HepG2 (cell line): ENCODE data around the gene DDX1. TPM values are rescaled to one million over a fixed set of nuclear protein-coding genes. Genes with fewer than 3 reads are reported as not detected.
"Not testable (repeated sequence)": the region's sequence is repeated elsewhere in the genome, so short reads cannot be mapped to it uniquely, and the experiment has no call there.

Experiments
- ATAC-seq: fragments of 200-7000 bp; cut with Tn5 transposase; 3 replicates; pipeline ENCODE4 v1.9.1; 2020; ENCODE audit warnings: mild to moderate bottlenecking, moderate library complexity
- BruUV-seq: library from RNA; stranded (reverse); fragments of 400-500 nt; replicated peaks from 2 replicates; lab custom pipeline; 2021; lab: Mats Ljungman, UMichigan
- CTCF ChIA-PET: fragments of 300-600 bp; formaldehyde crosslinking; extraction: SDS; loops from one replicate; lab custom pipeline; 2021; ENCODE audit warnings: low total read pairs, inconsistent platforms, low intra/inter-chr PET ratio; lab: Yijun Ruan, JAX
- POLR2A ChIA-PET: fragments of 350-600 bp; sonication (Branson Sonifier 250); formaldehyde crosslinking; loops from one replicate; lab custom pipeline; 2020; ENCODE audit warnings: antibody characterized with exemption, inconsistent platforms; lab: Yijun Ruan, JAX
- DNase-seq: peaks from one replicate; pipeline ENCODE4 v3.0.0-alpha.2; 2015; ENCODE audit warnings: low spot score
- FAIRE-seq: peaks from 3 replicates; lab custom pipeline; 2011; peaks lifted over from hg19 to GRCh38; lab: Jason Lieb, UNC
- H2AFZ ChIP-seq: one replicate; pipeline ENCODE4 v1.6.1; 2011; ENCODE audit warnings: low read length, inconsistent platforms
- H3K27ac ChIP-seq: fragments of 300-600 bp; 3 replicates; pipeline ENCODE4 v1.8.0; 2011; ENCODE audit warnings: mixed run types, mild to moderate bottlenecking, mixed read lengths, low read length, inconsistent platforms; ENCODE audit not compliant: insufficient read depth; ENCODE audit errors: extremely low read length
- H3K27me3 ChIP-seq, 2 experiments: fragments of 200-600 bp in 1 of 2; 2 replicates in 1 of 2; 3 replicates in 1 of 2; pipeline versions ENCODE4 v1.6.0 to v1.8.0; 2011; ENCODE audit warnings: low read length in 2 of 2, mild to moderate bottlenecking in 2 of 2, moderate library complexity in 2 of 2, inconsistent platforms in 1 of 2; ENCODE audit not compliant: insufficient read depth in 2 of 2, control insufficient read depth in 1 of 2
- H3K36me3 ChIP-seq, 2 experiments: fragments of 200-600 bp in 1 of 2; replicated peaks in 1 of 2; 2 replicates in 1 of 2; 3 replicates in 1 of 2; pipeline versions ENCODE4 v1.5.1 to v1.8.0; 2011; ENCODE audit warnings: low read length in 2 of 2, inconsistent platforms in 1 of 2; ENCODE audit not compliant: insufficient read depth in 2 of 2, control insufficient read depth in 1 of 2
- H3K4me1 ChIP-seq: 2 replicates; pipeline ENCODE4 v1.5.1; 2012; ENCODE audit warnings: low read length, inconsistent platforms; ENCODE audit not compliant: insufficient read depth
- H3K4me2 ChIP-seq: 2 replicates; pipeline ENCODE4 v1.6.0; 2011; ENCODE audit warnings: low read depth, low read length, inconsistent platforms
- H3K4me3 ChIP-seq, 3 experiments: fragments of 200-600 bp in 1 of 3; sonication (generic), shearing (Covaris generic) in 1 of 3; replicated peaks in 1 of 3; 2 replicates each; pipeline ENCODE4 v1.5.1; 2011 to 2016; ENCODE audit warnings: low read length in 3 of 3, inconsistent platforms in 2 of 3, low read depth in 2 of 3, mild to moderate bottlenecking in 2 of 3, control low read depth in 1 of 3, mixed read lengths in 1 of 3; ENCODE audit not compliant: insufficient read depth in 1 of 3
- H3K79me2 ChIP-seq: one replicate; pipeline ENCODE4 v1.6.1; 2011; ENCODE audit warnings: low read length, inconsistent platforms; ENCODE audit not compliant: insufficient read depth
- H3K9ac ChIP-seq: 2 replicates; pipeline ENCODE4 v1.6.0; 2011; ENCODE audit warnings: mild to moderate bottlenecking, low read depth, low read length, inconsistent platforms; ENCODE audit not compliant: insufficient read depth
- H3K9me3 ChIP-seq: 2 replicates; pipeline ENCODE4 v1.5.1; 2012; ENCODE audit warnings: mild to moderate bottlenecking, low read length
- H4K20me1 ChIP-seq: 2 replicates; pipeline ENCODE4 v1.6.0; 2011; ENCODE audit warnings: inconsistent platforms, mild to moderate bottlenecking, low read length, moderate library complexity; ENCODE audit not compliant: insufficient read depth
- HNF1A ChIP-seq, 2 experiments: sonication (generic) in 1 of 2; formaldehyde crosslinking in 1 of 2; IDR thresholded peaks; 2 replicates each; pipeline versions ENCODE4 v1.4.0 to v1.6.1; 2016 to 2020; ENCODE audit warnings: borderline replicate concordance in 1 of 2, low read depth in 1 of 2, mild to moderate bottlenecking in 1 of 2, missing genetic modification reagents in 1 of 2
- LRRFIP1 ChIP-seq: sonication (generic); formaldehyde crosslinking; conservative IDR thresholded peaks from 2 replicates; pipeline ENCODE4 v1.4.0; 2020; ENCODE audit warnings: missing genetic modification reagents
- MED1 ChIP-seq: sonication (generic); formaldehyde crosslinking; IDR thresholded peaks from 2 replicates; pipeline ENCODE4 v1.4.0; 2020; ENCODE audit warnings: missing genetic modification reagents
- MIER2 ChIP-seq: IDR thresholded peaks from 2 replicates; pipeline ENCODE4 v1.6.1; 2016; ENCODE audit warnings: missing biosample characterization, missing genetic modification reagents
- MYC ChIP-seq: sonication (generic); formaldehyde crosslinking; IDR thresholded peaks from 2 replicates; pipeline ENCODE4 v1.9.0; 2021; ENCODE audit warnings: missing genetic modification reagents, borderline replicate concordance
- NR2F2 ChIP-seq: IDR thresholded peaks from 2 replicates; pipeline ENCODE4 v1.6.1; 2012; ENCODE audit warnings: low read depth, inconsistent platforms, borderline replicate concordance
- SALL2 ChIP-seq: sonication (generic); formaldehyde crosslinking; IDR thresholded peaks from 2 replicates; pipeline ENCODE4 v1.8.1; 2023; ENCODE audit warnings: mild to moderate bottlenecking, missing genetic modification reagents, inconsistent platforms
- SNAPC2 ChIP-seq: sonication (generic); formaldehyde crosslinking; IDR thresholded peaks from 2 replicates; pipeline ENCODE4 v1.8.1; 2022; ENCODE audit warnings: mild to moderate bottlenecking, missing genetic modification reagents
- TCF12 ChIP-seq, 2 experiments: fragments of 450-650 bp in 1 of 2; sonication (generic) in 1 of 2; formaldehyde crosslinking in 1 of 2; IDR thresholded peaks; 2 replicates each; pipeline versions ENCODE4 v1.6.1 to v1.8.0; 2017 to 2022; ENCODE audit warnings: antibody characterized with exemption in 1 of 2, mild to moderate bottlenecking in 1 of 2, missing genetic modification reagents in 1 of 2, moderate library complexity in 1 of 2
- ZBTB42 ChIP-seq: sonication (generic); formaldehyde crosslinking; IDR thresholded peaks from 2 replicates; pipeline ENCODE4 v1.5.0; 2020; ENCODE audit warnings: mild to moderate bottlenecking, missing genetic modification reagents
- ZNF629 ChIP-seq: sonication (generic); formaldehyde crosslinking; conservative IDR thresholded peaks from 2 replicates; pipeline ENCODE4 v1.5.0; 2020; ENCODE audit warnings: missing genetic modification reagents
- WGBS: methylation state at CpG from one replicate; pipeline ENCODE4 v1.1.6; 2017; ENCODE audit warnings: low lambda C conversion rate; 5-methylcytosine and 5-hydroxymethylcytosine counted together
- in situ Hi-C: cut with HindIII; loops from 2 replicates; pipeline ENCODE4 v1.10.0; 2017; ENCODE audit warnings: low pct_unique_long_range_greater_than_20kb; ENCODE audit not compliant: extremely low pct_ligation_motif_present
- intact Hi-C: fragments of 100-400 bp; cut with micrococcal nuclease; formaldehyde crosslinking; loops from one replicate; pipeline ENCODE4 v1.10.0; 2022; ENCODE audit not compliant: unreplicated experiment
- polyA plus RNA-seq, 8 experiments: library from polyadenylated mRNA; depleted of rRNA in 3 of 8; stranded (reverse) in 7 of 8; unstranded in 1 of 8; fragments of >200 nt; fragmentation: Illumina TruSeq in 4 of 8; extraction: Trizol in 4 of 8; gene quantifications; 2 replicates each; pipeline versions ENCODE4 v1.2.1 to v1.2.3, GENCODE V29; 2011 to 2016; ENCODE audit warnings: low read depth in 4 of 8, missing spikeins in 1 of 8, mixed read lengths in 1 of 8; ENCODE audit not compliant: insufficient read depth in 1 of 8
- total RNA-seq, 5 experiments: library from RNA; depleted of rRNA; stranded (reverse); fragments of >200 nt; fragmentation: Illumina TruSeq; extraction: Trizol; gene quantifications; 2 replicates each; pipeline ENCODE4 v1.2.3, GENCODE V29; 2016; ENCODE audit warnings: low read depth in 1 of 5

DDX1 gene
- total and polyA plus RNA-seq, 2 of the 13 experiments (the other 11 are each of a cell fraction or from before 2014, with no cell fraction given), result 81.6 to 130 TPM

- no peaks in the 10 kb centered on the region for H3K9me3 ChIP-seq
- ChIA-PET POLR2A (no interaction called here), CTCF (no interaction called here)
- H3K4me3 ChIP-seq, result no peak overlapping the region
- TF ChIP-seq ZBTB42 (CRISPR knock-in tag) (no peak), LRRFIP1 (CRISPR knock-in tag) (no peak), MED1 (CRISPR knock-in tag) (no peak), MYC (CRISPR knock-in tag) (no peak), MIER2 (CRISPR knock-in tag) (no peak), SALL2 (no peak), NR2F2 (no peak), TCF12 (IDR thresholded peaks at IDR 0.05) (no peak), TCF12 (CRISPR knock-in tag; IDR thresholded peaks at IDR 0.05) (no peak), SNAPC2 (CRISPR knock-in tag) (no peak), HNF1A (IDR thresholded peaks at IDR 0.05; ENCODE audit: low read depth) (no peak), HNF1A (CRISPR knock-in tag; IDR thresholded peaks at IDR 0.05; ENCODE audit: borderline replicate concordance) (no peak), ZNF629 (CRISPR knock-in tag) (no peak)
- FAIRE-seq (no peak), ATAC-seq (no peak), DNase-seq (no peak)
- no peak overlapping the region for H3K9ac ChIP-seq
- no peak overlapping the region for H3K27ac ChIP-seq
- H3K79me2 ChIP-seq, result no peaks in the 10 kb centered on the region
- H4K20me1 ChIP-seq, result no peaks in the 10 kb centered on the region
- H3K27me3 ChIP-seq, result no peaks in the 10 kb centered on the region
- in situ Hi-C loops (no loop called here), intact Hi-C loops (no loop called here)
- H3K4me1 ChIP-seq, result no peaks in the 10 kb centered on the region
- H3K36me3 ChIP-seq, result peaks cover 29 to 93% of the 10 kb centered on the region in 2 experiments
- 94% methylated on average over 4 of the region's 4 CpGs for WGBS
- no peak overlapping the region for H3K4me2 ChIP-seq
- BruUV-seq, result no TSS peak
- H2AFZ ChIP-seq, result no peak overlapping the region
Observed at GRCh38 chr2:15620857-15621471, 29.3 kb downstream of the DDX1 start.

GRCh38 chr2:15621472-15621870, 29.8 kb downstream of the DDX1 start:
- H3K27ac ChIP-seq, H3K27me3 ChIP-seq, ATAC-seq, DNase-seq, H3K4me1 ChIP-seq, CTCF ChIA-PET, BruUV-seq, in situ Hi-C loops, H3K79me2 ChIP-seq, H2AFZ ChIP-seq, intact Hi-C loops, H3K4me2 ChIP-seq, H3K9me3 ChIP-seq, FAIRE-seq, H3K9ac ChIP-seq, H4K20me1 ChIP-seq, H3K4me3 ChIP-seq, POLR2A ChIA-PET: not testable (repeated sequence)
- peaks cover 29 to 93% of the 10 kb centered on the region in 2 experiments for H3K36me3 ChIP-seq
- 97% methylated on average over 5 of the region's 5 CpGs for WGBS
